IPS-20b (cell line): ENCODE data around the gene HMG20B.

Experiments
- H3K27ac ChIP-seq: one replicate; pipeline ENCODE4 v1.5.1; 2013; ENCODE audit warnings: low read length
- H3K27me3 ChIP-seq: 2 replicates; pipeline ENCODE4 v1.6.1; 2013; ENCODE audit warnings: mild to moderate bottlenecking, low read length, inconsistent platforms; ENCODE audit not compliant: insufficient read depth
- H3K36me3 ChIP-seq: 2 replicates; pipeline ENCODE4 v1.6.1; 2013; ENCODE audit warnings: low read depth, mild to moderate bottlenecking, inconsistent platforms, low read length, moderate library complexity; ENCODE audit not compliant: insufficient read depth
- H3K4me1 ChIP-seq: 2 replicates; pipeline ENCODE4 v1.6.1; 2013; ENCODE audit warnings: mild to moderate bottlenecking, control low read depth, inconsistent platforms, low read length, moderate library complexity; ENCODE audit not compliant: insufficient read depth
- H3K4me3 ChIP-seq: 2 replicates; pipeline ENCODE4 v1.5.1; 2013; ENCODE audit warnings: mild to moderate bottlenecking, low read length, inconsistent platforms
- H3K9ac ChIP-seq: 2 replicates; pipeline ENCODE4 v1.6.1; 2013; ENCODE audit warnings: low read depth, mild to moderate bottlenecking, inconsistent platforms, low read length, moderate library complexity
- H3K9me3 ChIP-seq: 2 replicates; pipeline ENCODE4 v1.6.1; 2013; ENCODE audit warnings: mild to moderate bottlenecking, low read depth, low read length, inconsistent platforms; ENCODE audit not compliant: insufficient read depth

The HMG20B gene

GRCh38 chr19:3614858-3615505, 42.2 kb downstream of the HMG20B start:
- peaks cover 9% of the 10 kb centered on the region for H3K36me3 ChIP-seq
- no peaks in the 10 kb centered on the region for H3K9me3 ChIP-seq
- H3K4me1 ChIP-seq = no peaks in the 10 kb centered on the region
- H3K4me3 ChIP-seq = no peak overlapping the region
- H3K27ac ChIP-seq = no peak overlapping the region
- no peak overlapping the region for H3K9ac ChIP-seq
- H3K27me3 ChIP-seq = no peaks in the 10 kb centered on the region

DNA sequence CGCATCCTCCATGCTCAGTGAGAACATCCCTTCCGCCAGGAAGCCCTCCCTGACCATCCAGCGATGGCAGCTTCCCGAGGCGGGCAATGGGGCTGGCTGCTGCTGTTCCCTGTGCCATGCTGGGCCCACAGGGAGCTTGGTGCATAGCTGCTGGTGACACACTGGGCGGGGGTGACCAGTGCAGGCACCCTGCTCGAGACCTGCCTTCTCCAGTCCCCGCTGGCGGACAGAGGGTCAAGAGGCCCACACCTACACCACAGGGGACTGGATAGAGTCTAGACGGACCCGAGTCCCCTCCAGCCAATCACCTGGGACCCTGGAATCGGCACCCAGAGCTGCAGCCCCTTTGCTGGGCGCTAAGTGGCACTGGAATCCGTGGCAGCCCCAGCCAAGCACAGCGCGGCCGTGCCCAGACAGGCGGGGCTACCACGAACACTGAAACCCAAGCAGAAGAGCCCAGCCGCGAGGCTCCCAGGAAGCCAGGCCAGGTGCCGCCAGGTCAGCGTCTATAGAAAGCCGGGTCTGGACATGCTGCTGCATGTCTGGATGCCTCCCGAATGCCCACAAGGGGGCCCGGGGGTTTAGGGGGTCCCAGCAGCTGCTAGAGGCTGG, 42.9 kb downstream of the HMG20B start:
- H3K4me3 ChIP-seq = no peak overlapping the region
- H3K27me3 ChIP-seq = no peaks in the 10 kb centered on the region
- no peak overlapping the region for H3K27ac ChIP-seq
- H3K9ac ChIP-seq = no peak overlapping the region
- peaks cover 9% of the 10 kb centered on the region for H3K36me3 ChIP-seq
- no peaks in the 10 kb centered on the region for H3K4me1 ChIP-seq
- H3K9me3 ChIP-seq = no peaks in the 10 kb centered on the region

GRCh38 chr19:3617463-3617862, 44.7 kb downstream of the HMG20B start:
- no peaks in the 10 kb centered on the region for H3K4me1 ChIP-seq
- H3K9ac ChIP-seq = no peak overlapping the region
- no peak overlapping the region for H3K4me3 ChIP-seq
- H3K27me3 ChIP-seq = no peaks in the 10 kb centered on the region
- H3K36me3 ChIP-seq = peaks cover 3% of the 10 kb centered on the region
- H3K27ac ChIP-seq = no peak overlapping the region
- no peaks in the 10 kb centered on the region for H3K9me3 ChIP-seq

GRCh38 chr19:3618144-3618810, 45.5 kb downstream of the HMG20B start:
- H3K27me3 ChIP-seq = no peaks in the 10 kb centered on the region
- H3K4me1 ChIP-seq = no peaks in the 10 kb centered on the region
- no peak overlapping the region for H3K4me3 ChIP-seq
- H3K36me3 ChIP-seq = peaks cover 7% of the 10 kb centered on the region
- no peak overlapping the region for H3K27ac ChIP-seq
- H3K9me3 ChIP-seq = no peaks in the 10 kb centered on the region
- H3K9ac ChIP-seq = no peak overlapping the region

DNA sequence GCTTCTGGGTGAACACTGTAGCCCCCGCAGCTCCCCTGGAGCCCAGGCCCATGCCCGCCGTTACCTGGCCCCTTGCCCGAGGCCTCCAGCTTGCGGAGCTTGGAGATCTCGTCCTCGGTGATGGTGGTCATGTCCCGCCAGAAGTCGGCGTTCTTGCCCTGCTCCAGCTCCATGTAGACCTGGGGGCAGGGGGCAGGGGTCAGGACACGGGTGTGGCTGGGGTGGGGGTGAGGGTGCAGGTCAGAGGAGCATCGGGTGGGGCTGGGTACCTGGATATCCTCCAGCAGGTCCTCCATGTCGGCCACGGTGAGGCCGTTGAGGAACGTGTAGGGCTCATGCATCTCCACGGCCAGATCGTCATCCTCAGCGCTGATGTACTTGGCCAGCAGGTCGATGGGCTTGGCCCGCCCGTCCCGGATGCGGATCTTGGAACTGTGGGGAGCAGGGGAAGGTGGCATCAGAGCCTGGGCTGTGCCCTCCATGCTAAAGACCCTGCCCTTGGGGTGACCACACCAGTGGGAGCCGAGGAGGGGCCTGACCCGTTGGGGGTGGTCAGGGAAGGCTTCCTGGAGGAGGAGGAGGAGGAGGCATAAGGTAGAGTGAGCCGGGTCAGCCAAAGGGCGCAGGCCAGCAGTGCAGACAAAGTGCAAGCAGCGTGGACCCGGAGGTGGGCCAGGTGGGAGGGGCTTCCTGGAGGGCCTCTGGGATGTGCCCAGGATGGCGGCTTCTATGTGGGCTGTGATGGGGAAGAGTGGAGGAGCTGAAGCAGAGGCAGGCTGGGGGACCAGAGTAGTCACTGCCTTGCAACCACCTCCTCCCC, 46.3 kb downstream of the HMG20B start:
- Histone ChIP-seq H3K9ac (no peak overlapping the region), H3K4me3 (no peak overlapping the region), H3K9me3 (no peaks in the 10 kb centered on the region), H3K4me1 (no peaks in the 10 kb centered on the region), H3K27me3 (no peaks in the 10 kb centered on the region), H3K27ac (no peak overlapping the region), H3K36me3 (peaks cover 7% of the 10 kb centered on the region)

DNA sequence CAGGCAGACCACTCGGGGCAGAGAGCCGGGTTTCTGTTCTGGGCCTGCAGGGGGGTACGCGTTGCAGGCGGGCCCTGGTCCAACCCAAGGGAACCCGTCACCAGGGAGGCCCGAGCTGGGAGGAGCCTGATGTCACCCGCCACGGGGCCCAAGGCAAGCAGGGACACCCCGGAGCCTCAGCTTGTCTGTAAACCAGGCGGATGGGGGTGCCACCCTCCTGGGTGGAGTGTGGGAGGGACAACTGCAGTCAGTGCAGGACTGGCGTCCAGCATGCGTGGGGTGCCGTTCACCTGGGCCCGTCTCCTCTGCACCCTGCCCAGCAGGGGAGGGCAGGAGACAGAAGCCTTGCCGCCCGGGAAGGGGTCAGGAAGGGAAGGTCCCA, 46.9 kb downstream of the HMG20B start:
- no peak overlapping the region for H3K9ac ChIP-seq
- H3K4me3 ChIP-seq = no peak overlapping the region
- no peaks in the 10 kb centered on the region for H3K27me3 ChIP-seq
- no peaks in the 10 kb centered on the region for H3K4me1 ChIP-seq
- no peak overlapping the region for H3K27ac ChIP-seq
- H3K9me3 ChIP-seq = no peaks in the 10 kb centered on the region
- H3K36me3 ChIP-seq = peaks cover 7% of the 10 kb centered on the region

GRCh38 chr19:3620145-3620816, 47.5 kb downstream of the HMG20B start:
- H3K9ac ChIP-seq = no peak overlapping the region
- H3K9me3 ChIP-seq = no peaks in the 10 kb centered on the region
- H3K27me3 ChIP-seq = no peaks in the 10 kb centered on the region
- H3K36me3 ChIP-seq = peaks cover 7% of the 10 kb centered on the region
- no peaks in the 10 kb centered on the region for H3K4me1 ChIP-seq
- H3K27ac ChIP-seq = no peak overlapping the region
- H3K4me3 ChIP-seq = no peak overlapping the region

DNA sequence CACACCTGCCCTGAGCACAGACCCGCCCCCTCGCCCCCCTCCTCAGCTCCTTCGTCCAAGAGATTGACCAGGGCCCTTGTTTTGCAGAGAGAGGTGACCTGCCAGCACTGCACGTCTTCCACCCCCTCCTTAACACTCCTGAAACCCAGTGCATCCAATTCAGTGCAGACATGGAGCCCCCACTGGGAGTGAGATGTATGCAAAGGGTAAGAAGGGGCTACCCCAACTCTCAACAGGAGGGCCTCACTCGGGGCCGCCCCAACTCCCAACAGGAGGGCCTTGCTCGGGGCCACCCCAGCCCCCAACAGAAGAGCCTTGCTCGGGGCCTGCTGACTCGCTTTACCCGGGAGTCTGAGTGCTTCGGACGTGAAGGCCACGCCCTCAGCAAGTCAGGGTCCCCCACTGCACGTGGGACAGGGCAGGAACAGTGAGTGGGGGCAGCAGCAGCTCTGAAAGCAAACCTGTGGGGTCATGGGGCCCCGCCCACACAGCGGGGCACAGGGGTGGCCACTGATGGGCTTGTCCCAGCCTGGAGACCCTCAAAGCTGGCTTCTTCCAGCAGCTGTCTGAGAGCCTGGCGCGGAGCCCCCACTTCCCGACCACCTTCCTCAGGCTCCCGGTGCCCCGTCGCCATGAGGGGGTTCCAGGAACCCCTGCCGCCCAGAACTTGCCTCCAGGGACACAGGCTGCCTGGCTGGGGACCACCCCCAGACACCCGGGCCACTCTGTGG, 48.2 kb downstream of the HMG20B start:
- no peaks in the 10 kb centered on the region for H3K9me3 ChIP-seq

GRCh38 chr19:3621689-3622088, 48.9 kb downstream of the HMG20B start:
- Histone ChIP-seq H3K4me3 (no peak overlapping the region), H3K36me3 (peaks cover 7% of the 10 kb centered on the region), H3K4me1 (no peaks in the 10 kb centered on the region), H3K27ac (no peak overlapping the region), H3K9ac (no peak overlapping the region), H3K27me3 (no peaks in the 10 kb centered on the region), H3K9me3 (no peaks in the 10 kb centered on the region)

More for the DNA sequence above, 48.2 kb downstream of the HMG20B start:
- Histone ChIP-seq H3K27ac (no peak overlapping the region), H3K4me1 (no peaks in the 10 kb centered on the region), H3K36me3 (peaks cover 7% of the 10 kb centered on the region), H3K27me3 (no peaks in the 10 kb centered on the region), H3K9ac (no peak overlapping the region), H3K4me3 (no peak overlapping the region)

- Histone ChIP-seq H3K9me3 (no peaks in the 10 kb centered on the region), H3K9ac (no peak overlapping the region), H3K4me3 (no peak overlapping the region), H3K36me3 (peaks cover 7% of the 10 kb centered on the region), H3K4me1 (no peaks in the 10 kb centered on the region), H3K27ac (no peak overlapping the region), H3K27me3 (no peaks in the 10 kb centered on the region)
Observed at GRCh38 chr19:3622224-3622623, 49.5 kb downstream of the HMG20B start.

DNA sequence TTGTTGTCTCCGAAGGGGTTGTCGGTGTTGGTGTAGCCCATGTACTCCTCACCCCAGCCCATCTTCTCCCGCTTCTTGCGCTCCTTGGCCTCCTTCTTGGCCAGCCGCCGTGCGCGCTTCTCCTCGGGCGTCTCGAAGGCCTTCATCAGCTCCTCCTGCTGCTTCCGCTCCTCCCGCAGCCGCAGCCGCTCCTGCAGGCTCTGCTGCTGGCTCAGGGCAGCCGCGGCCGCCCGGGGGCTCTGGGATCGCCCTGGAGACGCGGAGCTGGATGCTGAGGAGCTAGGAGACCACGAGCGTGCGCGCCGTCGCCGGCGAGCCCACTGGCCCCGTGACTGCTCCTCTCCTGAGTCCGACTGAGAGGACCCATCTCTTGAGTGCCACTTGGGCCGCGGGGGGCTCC, 51.0 kb downstream of the HMG20B start:
- H3K9ac ChIP-seq = no peak overlapping the region
- H3K27me3 ChIP-seq = no peaks in the 10 kb centered on the region
- H3K27ac ChIP-seq = no peak overlapping the region
- no peaks in the 10 kb centered on the region for H3K4me1 ChIP-seq
- no peaks in the 10 kb centered on the region for H3K9me3 ChIP-seq
- H3K36me3 ChIP-seq = peaks cover 7% of the 10 kb centered on the region
- H3K4me3 ChIP-seq = no peak overlapping the region
